Transverse colon (tissue), 4 donors: ENCODE results near the gene PPFIBP2. TPM values are rescaled to one million over a fixed set of nuclear protein-coding genes. Genes with fewer than 3 reads are reported as not detected.

ENCODE experiments used
- DNase-seq: peaks from one replicate; pipeline ENCODE4 v3.0.0-alpha.2; 2019
- H3K27ac ChIP-seq, 4 donors: fragments of 200-600 bp; sonication (generic); 2 replicates each; pipeline ENCODE4 v1.5.1; 2016 to 2018; ENCODE audit warnings: inconsistent platforms in 4 of 4
- H3K27me3 ChIP-seq: fragments of 200-600 bp; sonication (generic); 2 replicates; pipeline ENCODE4 v1.5.1; 2017; ENCODE audit warnings: inconsistent platforms
- H3K36me3 ChIP-seq, 4 donors: fragments of 200-600 bp; sonication (generic); 2 replicates each; pipeline ENCODE4 v1.5.1; 2017 to 2019; ENCODE audit warnings: inconsistent platforms in 4 of 4
- H3K4me1 ChIP-seq, 4 donors: fragments of 200-600 bp; sonication (generic); 2 replicates each; pipeline ENCODE4 v1.5.1; 2017 to 2020; ENCODE audit warnings: inconsistent platforms in 4 of 4
- H3K4me3 ChIP-seq, 4 donors: fragments of 200-600 bp; sonication (generic); 1 replicate in 1 of 4; 2 replicates in 3 of 4; pipeline versions ENCODE4 v1.5.1 to v1.6.1; 2017 to 2019; ENCODE audit warnings: inconsistent platforms in 4 of 4
- H3K9me3 ChIP-seq, 2 donors: fragments of 200-600 bp; sonication (generic); 2 replicates each; pipeline ENCODE4 v1.5.1; 2017 to 2019; ENCODE audit warnings: inconsistent platforms in 2 of 2
- EP300 ChIP-seq: sonication (generic); formaldehyde crosslinking; IDR thresholded peaks from one replicate; pipeline ENCODE4 v1.6.1; 2017; ENCODE audit warnings: antibody characterized with exemption, low read depth
- POLR2A ChIP-seq: fragments of 450-650 bp; IDR thresholded peaks from one replicate; pipeline ENCODE4 v1.6.1; 2016; ENCODE audit warnings: antibody characterized with exemption, mild to moderate bottlenecking, moderate library complexity
- POLR2AphosphoS5 ChIP-seq, 3 donors: sonication (generic); formaldehyde crosslinking; IDR thresholded peaks; one replicate each; pipeline ENCODE4 v1.6.1; 2016; ENCODE audit warnings: antibody characterized with exemption in 3 of 3
- WGBS, 2 donors: methylation state at CpG; one replicate each; pipeline ENCODE4 v1.1.5; 2018; ENCODE audit warnings: low coverage in 1 of 2; 5-methylcytosine and 5-hydroxymethylcytosine counted together
- in situ Hi-C, 4 donors: fragments of 200-750 bp; cut with MboI; loops; one replicate each; pipeline versions ENCODE4 v1.15.0 to v1.15.1; 2017; ENCODE audit warnings: low sequenced_read_pairs in 3 of 4, low pct_ligation_motif_present in 1 of 4, low pct_unique_long_range_greater_than_20kb in 1 of 4
- intact Hi-C: fragments of 100-400 bp; cut with DNase I; formaldehyde crosslinking; loops from one replicate; pipeline ENCODE4 v1.15.1; 2023; ENCODE audit warnings: low total_unique reads
- total RNA-seq, 4 donors: library from RNA; depleted of rRNA; stranded (reverse); fragments of >200 nt; gene quantifications; one replicate each; pipeline ENCODE4 v1.1.0, GENCODE V29; 2016
- TF ChIP-seq, protein P1 (sequence below), 5 experiments: fragments of 200-600 bp in 3 of 5; fragments of 450-650 bp in 2 of 5; sonication (generic) in 3 of 5; IDR thresholded peaks; 1 replicate in 2 of 5; 2 replicates in 3 of 5; pipeline ENCODE4 v1.5.1; 2016 to 2017; ENCODE audit warnings: antibody characterized with exemption in 5 of 5, inconsistent platforms in 3 of 5, mild to moderate bottlenecking in 2 of 5, moderate library complexity in 1 of 5

The PPFIBP2 gene
- total RNA-seq, 4 donors from 2014 or later, result 36.0 to 257 (median 83.3) TPM

DNA sequence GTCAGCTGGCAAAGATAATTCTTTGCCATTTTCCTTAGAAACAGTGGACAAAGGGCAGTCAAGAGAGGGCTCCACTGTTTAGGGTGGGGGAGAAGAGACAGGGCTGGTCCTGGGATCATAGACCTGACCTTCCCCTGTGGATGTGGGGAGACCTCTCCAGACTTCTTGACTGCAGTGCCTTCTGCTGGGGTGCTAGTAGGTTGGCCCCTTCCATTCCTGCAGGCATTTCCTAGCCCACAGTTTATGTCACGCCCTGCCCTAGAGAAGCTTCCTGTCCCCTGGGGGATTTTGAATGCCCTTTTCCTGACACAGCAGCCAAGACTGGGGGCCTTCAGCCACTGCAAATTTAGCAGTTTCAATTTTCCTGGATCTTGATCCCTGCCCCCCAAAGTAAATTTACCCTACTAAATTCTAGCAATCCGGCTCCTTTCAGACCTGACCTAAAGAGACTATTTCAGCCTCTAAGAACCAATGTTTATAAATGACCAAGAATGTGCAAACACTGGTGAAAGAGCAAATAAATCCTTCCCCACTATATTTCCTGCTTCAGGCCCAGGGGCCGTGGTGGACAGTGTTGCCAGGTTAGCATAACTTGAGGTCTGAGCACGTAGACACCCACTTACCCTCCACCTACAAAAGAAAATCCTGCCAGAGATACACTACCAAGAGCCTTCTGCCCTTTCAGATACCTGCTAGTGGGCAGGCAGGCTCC lies 58.4 kb downstream of the PPFIBP2 start:
- WGBS, 2 donors, result 47 to 50% methylated on average over 2 to 4 of the region's 4 CpGs
- Histone ChIP-seq H3K4me3 (no peak overlapping the region), H3K9me3 (no peaks in the 10 kb centered on the region), H3K27ac (peak overlapping the region; percentile 86 to 92 (median 88)), H3K36me3 (no peaks in the 10 kb centered on the region), H3K27me3 (no peaks in the 10 kb centered on the region), H3K4me1 (peaks cover 45 to 59% (median 55%) of the 10 kb centered on the region in 4 donors)
- intact Hi-C loops, result no loop called here
- TF ChIP-seq, protein P1, sequence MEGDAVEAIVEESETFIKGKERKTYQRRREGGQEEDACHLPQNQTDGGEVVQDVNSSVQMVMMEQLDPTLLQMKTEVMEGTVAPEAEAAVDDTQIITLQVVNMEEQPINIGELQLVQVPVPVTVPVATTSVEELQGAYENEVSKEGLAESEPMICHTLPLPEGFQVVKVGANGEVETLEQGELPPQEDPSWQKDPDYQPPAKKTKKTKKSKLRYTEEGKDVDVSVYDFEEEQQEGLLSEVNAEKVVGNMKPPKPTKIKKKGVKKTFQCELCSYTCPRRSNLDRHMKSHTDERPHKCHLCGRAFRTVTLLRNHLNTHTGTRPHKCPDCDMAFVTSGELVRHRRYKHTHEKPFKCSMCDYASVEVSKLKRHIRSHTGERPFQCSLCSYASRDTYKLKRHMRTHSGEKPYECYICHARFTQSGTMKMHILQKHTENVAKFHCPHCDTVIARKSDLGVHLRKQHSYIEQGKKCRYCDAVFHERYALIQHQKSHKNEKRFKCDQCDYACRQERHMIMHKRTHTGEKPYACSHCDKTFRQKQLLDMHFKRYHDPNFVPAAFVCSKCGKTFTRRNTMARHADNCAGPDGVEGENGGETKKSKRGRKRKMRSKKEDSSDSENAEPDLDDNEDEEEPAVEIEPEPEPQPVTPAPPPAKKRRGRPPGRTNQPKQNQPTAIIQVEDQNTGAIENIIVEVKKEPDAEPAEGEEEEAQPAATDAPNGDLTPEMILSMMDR (IDR thresholded peaks at IDR 0.05), result peak in 2 of 5 experiments; percentile 9 to 29
- no peak for TF ChIP-seq EP300
- no peak for DNase-seq
- in situ Hi-C loops, result loop anchor here in 3 of 4 donors (5.0 to 25.0 kb wide), 2 partner anchors 90 to 95 kb away; partner anchors contain the start of gene CYB5R2 (in 2 of the 3)

DNA sequence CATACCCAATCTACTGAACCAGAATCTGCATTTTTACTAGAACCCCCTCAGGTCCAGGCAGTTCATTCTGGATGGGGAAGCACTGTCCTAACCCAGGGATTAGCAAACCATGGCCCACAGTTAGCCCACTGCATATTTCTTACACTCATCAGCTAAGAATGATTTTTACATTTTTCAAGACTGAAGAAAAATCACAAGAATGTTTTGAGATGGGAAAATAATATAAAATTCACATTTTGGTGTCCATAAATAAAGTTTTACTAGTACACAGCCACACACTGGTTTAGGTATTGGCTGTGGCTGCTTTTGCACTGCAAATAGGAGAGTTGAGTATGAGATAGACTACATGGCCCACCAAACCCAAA lies 59.4 kb downstream of the PPFIBP2 start:
- H3K4me3 ChIP-seq, result no peak overlapping the region
- no peaks in the 10 kb centered on the region for H3K36me3 ChIP-seq
- intact Hi-C loops, result no loop called here
- peak overlapping the region; percentile 86 to 92 (median 88) for H3K27ac ChIP-seq
- no peaks in the 10 kb centered on the region for H3K27me3 ChIP-seq
- TF ChIP-seq POLR2A (no peak), POLR2AphosphoS5 (IDR thresholded peaks at IDR 0.05) (no peak), EP300 (no peak)
- TF ChIP-seq, protein P1 (IDR thresholded peaks at IDR 0.05), result no peak
- in situ Hi-C loops, result loop anchor here in 3 of 4 donors (5.0 to 25.0 kb wide), 2 partner anchors 89 to 94 kb away; partner anchors contain the start of gene CYB5R2 (in 2 of the 3)
- DNase-seq, result no peak
- H3K4me1 ChIP-seq, result peaks cover 48 to 69% (median 65%) of the 10 kb centered on the region in 4 donors
- H3K9me3 ChIP-seq, result no peaks in the 10 kb centered on the region

DNA sequence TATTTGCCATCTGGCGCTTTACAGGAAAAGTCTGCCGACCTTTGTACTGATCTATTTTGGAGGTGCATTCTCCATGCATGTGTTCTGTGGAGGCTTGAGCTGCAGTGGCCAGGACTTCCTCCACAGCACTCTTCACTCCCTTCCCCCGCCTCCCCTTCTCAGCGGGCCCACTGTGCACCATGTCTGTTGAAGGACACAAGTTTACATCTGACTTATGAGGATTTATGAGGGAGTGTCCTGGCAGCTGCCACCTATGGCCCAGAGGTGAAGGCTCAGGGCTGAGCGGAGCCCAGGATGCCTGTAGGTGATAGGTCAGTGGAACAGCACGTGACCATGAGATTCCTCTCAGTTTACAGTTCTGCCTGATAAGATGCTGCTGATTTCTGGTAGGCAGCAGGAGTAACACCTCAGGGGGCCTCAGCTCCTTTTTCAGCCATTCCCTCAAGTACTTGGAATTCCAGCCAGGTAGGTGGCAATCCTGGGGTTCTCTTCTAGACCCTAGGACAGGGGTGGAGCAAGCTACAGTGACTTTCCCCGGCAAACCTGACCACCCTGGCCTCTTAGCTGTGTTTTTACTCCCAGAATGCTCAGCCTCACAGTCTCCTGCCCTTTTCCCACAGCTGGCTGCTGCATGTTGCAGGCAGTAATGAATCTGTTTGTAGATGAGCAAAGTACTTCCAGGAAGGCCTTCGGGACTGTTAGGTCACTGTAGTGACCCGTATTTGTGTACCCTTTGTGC lies 59.9 kb downstream of the PPFIBP2 start:
- peaks cover 48 to 74% (median 68%) of the 10 kb centered on the region in 4 donors for H3K4me1 ChIP-seq
- H3K36me3 ChIP-seq, result no peaks in the 10 kb centered on the region
- no peaks in the 10 kb centered on the region for H3K9me3 ChIP-seq
- H3K27ac ChIP-seq, result peak overlapping the region; percentile 86 to 92 (median 88)
- DNase-seq, result peak; percentile 72
- intact Hi-C loops (no loop called here), in situ Hi-C loops (loop anchor here in 3 of 4 donors (5.0 to 25.0 kb wide), 2 partner anchors 89 to 94 kb away; partner anchors contain the start of gene CYB5R2 (in 2 of the 3))
- 59 to 80% methylated on average over 2 to 9 of the region's 9 CpGs for WGBS, 2 donors
- H3K27me3 ChIP-seq, result no peaks in the 10 kb centered on the region
- H3K4me3 ChIP-seq, result peak overlapping the region in 1 of 4 donors; percentile 24
- TF ChIP-seq POLR2A (peak; percentile 27), POLR2AphosphoS5 (IDR thresholded peaks at IDR 0.05) (peak in 2 of 3 donors; percentile 41 to 55), EP300 (no peak)
- TF ChIP-seq, protein P1 (IDR thresholded peaks at IDR 0.05), result no peak

DNA sequence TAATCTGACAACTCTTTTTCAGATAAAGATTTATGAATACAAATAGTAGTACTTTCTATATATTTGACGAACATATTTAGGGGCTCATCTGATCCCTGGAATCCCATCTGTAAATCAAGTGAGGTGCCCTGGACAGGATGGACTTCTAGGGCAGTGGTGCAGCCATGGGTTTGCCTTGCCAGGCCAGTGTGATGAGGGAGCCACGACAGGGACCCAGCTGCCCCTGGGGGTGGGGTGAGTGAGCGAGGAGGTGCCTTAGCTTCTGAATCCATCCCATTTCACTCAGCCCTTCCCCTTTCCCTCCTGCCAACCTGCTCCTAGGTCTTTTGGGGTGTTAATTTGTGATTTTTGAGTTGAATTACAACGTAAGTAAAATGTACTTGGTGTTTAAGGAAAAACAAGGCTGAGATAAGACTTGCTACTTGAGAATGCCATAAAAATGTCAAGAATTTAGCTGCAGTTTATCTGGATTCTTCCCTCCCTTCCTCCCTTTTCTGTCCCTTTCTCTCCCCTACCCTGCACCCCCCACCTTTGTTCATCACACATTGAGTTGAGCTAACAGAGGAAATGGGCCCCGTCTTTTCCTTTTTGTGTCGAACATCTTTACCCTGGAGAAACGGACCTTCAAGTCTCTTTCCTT lies 60.8 kb downstream of the PPFIBP2 start:
- Histone ChIP-seq H3K4me3 (peak overlapping the region in 1 of 4 donors; percentile 24), H3K9me3 (no peaks in the 10 kb centered on the region), H3K4me1 (peaks cover 48 to 83% (median 72%) of the 10 kb centered on the region in 4 donors), H3K36me3 (no peaks in the 10 kb centered on the region), H3K27me3 (no peaks in the 10 kb centered on the region), H3K27ac (peak overlapping the region; percentile 86 to 92 (median 88))
- intact Hi-C loops (no loop called here), in situ Hi-C loops (loop anchor here in 3 of 4 donors (5.0 to 25.0 kb wide), 2 partner anchors 88 to 93 kb away; partner anchors contain the start of gene CYB5R2 (in 2 of the 3))
- TF ChIP-seq POLR2AphosphoS5 (IDR thresholded peaks at IDR 0.05), result no peak
- no peak for TF ChIP-seq EP300
- TF ChIP-seq, protein P1 (IDR thresholded peaks at IDR 0.05), result no peak
- no peak for TF ChIP-seq POLR2A
- 70 to 73% methylated on average over 5 to 7 of the region's 7 CpGs for WGBS, 2 donors
- no peak for DNase-seq
